Hepatocyte (in vitro differentiated cells): ENCODE data around the gene ZPBP2.
"Not testable (repeated sequence)": the region's sequence is repeated elsewhere in the genome, so short reads cannot be mapped to it uniquely, and the experiment has no call there.

Experiments used
- CTCF ChIP-seq: fragments of 200-600 bp; sonication (generic); IDR thresholded peaks from 2 replicates; pipeline ENCODE4 v1.5.1; 2016; ENCODE audit warnings: antibody characterized with exemption, mild to moderate bottlenecking; ENCODE audit not compliant: poor library complexity
- EZH2 ChIP-seq: fragments of 200-600 bp; sonication (generic); IDR thresholded peaks from 2 replicates; pipeline ENCODE4 v1.6.1; 2016; ENCODE audit warnings: antibody characterized with exemption, mild to moderate bottlenecking, borderline replicate concordance

GRCh38 chr17:39855911-39856649, 11.9 kb upstream of the ZPBP2 start:
- not testable (repeated sequence) for TF ChIP-seq EZH2, CTCF
